Measurements from ENCODE around the gene UBTF. TPM values are rescaled to one million over a fixed set of nuclear protein-coding genes. Genes with fewer than 3 reads are reported as not detected.

UBTF gene
- total and polyA plus RNA-seq, 8 donors = 25.5 to 198 (median 37.3) TPM

DNA sequence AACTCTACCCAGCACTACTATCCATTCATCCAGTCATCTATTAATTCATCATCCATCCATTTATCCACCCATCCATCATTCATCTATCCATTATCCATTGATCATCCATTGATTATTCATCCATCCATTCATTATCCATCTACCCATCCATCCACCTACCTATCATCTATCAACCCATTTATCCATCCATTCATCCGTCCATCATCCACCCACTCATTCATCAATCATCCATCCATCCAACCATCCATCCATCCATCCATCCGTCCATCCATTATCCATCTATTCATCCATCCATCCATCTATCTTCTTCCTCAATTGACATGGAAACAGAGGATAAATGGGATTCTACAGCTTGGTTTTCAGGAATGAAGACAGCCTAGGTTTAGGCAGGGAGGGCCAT lies 36.4 kb upstream of the UBTF start:
- peaks cover 0 to 8% (median 0%) of the 10 kb centered on the region in 3 donors for H3K27me3 ChIP-seq
- H3K4me1 ChIP-seq = no peaks in the 10 kb centered on the region
- intact Hi-C loops (cut with DNase I; ENCODE audit: low total_unique reads) = no loop called here
- no peaks in the 10 kb centered on the region for H3K9me3 ChIP-seq
- WGBS, 5 donors = 86 to 96% (median 88%) methylated on average over 2 of the region's 2 CpGs
- no peak overlapping the region for H3K27ac ChIP-seq
- H3K4me3 ChIP-seq = no peak overlapping the region
- TF ChIP-seq, protein P1, sequence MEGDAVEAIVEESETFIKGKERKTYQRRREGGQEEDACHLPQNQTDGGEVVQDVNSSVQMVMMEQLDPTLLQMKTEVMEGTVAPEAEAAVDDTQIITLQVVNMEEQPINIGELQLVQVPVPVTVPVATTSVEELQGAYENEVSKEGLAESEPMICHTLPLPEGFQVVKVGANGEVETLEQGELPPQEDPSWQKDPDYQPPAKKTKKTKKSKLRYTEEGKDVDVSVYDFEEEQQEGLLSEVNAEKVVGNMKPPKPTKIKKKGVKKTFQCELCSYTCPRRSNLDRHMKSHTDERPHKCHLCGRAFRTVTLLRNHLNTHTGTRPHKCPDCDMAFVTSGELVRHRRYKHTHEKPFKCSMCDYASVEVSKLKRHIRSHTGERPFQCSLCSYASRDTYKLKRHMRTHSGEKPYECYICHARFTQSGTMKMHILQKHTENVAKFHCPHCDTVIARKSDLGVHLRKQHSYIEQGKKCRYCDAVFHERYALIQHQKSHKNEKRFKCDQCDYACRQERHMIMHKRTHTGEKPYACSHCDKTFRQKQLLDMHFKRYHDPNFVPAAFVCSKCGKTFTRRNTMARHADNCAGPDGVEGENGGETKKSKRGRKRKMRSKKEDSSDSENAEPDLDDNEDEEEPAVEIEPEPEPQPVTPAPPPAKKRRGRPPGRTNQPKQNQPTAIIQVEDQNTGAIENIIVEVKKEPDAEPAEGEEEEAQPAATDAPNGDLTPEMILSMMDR (IDR thresholded peaks at IDR 0.05) = no peak
- no peak for TF ChIP-seq POLR2AphosphoS5 (IDR thresholded peaks at IDR 0.05)
- TF ChIP-seq EP300 (IDR thresholded peaks at IDR 0.05) = no peak
- TF ChIP-seq POLR2A (IDR thresholded peaks at IDR 0.05) = no peak
- no peaks in the 10 kb centered on the region for H3K36me3 ChIP-seq
- no peak for DNase-seq

DNA sequence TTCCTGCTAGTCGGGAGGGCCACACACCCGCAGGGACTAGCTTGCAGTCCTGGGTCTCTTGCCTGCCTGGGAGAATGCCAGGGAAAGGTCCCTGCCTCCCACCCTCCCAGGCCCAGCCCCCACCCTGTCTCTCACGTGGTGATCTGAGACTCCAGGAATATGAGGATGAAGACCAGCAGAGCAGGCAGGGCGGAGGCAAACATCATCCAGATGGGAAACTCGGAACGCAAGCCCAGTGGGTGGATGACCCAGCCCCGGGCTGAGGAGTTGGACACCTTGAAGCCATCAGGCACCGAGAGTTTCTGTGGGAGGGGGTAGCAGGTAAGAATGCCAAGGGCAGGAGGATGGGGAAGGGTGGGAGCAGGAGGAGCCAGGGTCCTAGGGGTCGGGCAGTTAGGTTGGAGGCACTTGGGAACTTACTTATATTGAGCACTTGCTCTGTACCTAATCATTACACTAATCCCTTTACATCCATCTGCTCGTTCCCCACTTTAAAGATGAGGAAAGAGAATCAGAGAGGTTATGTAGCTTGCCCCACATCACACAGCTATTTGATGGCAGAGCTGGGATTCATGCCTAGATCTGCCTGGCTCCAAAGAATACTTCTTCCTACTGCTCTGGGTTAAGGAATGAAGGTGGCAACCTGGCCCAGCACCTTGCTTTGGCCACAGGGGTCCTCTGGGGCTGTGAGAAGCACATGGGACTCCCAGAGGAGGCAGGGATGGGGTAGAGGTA lies 35.1 kb upstream of the UBTF start:
- WGBS, 5 donors = 52 to 66% (median 60%) methylated on average over 10 of the region's 10 CpGs
- H3K36me3 ChIP-seq = no peaks in the 10 kb centered on the region
- intact Hi-C loops (cut with DNase I; ENCODE audit: low total_unique reads) = no loop called here
- no peaks in the 10 kb centered on the region for H3K4me1 ChIP-seq
- TF ChIP-seq, protein P1 (IDR thresholded peaks at IDR 0.05) = no peak
- no peak for DNase-seq
- no peak overlapping the region for H3K27ac ChIP-seq
- H3K9me3 ChIP-seq = no peaks in the 10 kb centered on the region
- no peak overlapping the region for H3K4me3 ChIP-seq
- peaks cover 0 to 8% (median 0%) of the 10 kb centered on the region in 3 donors for H3K27me3 ChIP-seq

DNA sequence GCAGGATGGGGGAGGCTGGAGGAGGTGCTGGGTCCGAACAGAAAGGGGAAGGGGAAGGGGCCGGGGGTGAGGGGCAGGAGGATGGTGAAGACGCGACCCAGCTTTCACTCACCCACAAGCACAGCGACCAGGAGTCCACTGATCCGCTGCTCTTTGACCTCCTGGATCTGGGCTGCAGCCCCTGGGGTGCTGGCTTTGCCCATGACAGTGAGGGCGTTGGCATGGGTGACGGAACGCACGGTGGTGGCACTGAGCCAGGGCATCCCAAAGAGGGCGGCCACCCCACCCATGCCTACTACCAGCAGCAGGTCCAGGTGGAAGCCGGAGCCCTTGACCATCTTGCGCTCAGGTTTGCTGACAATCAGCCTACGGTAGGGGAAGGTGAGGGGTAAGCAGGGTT lies 33.5 kb upstream of the UBTF start:
- H3K36me3 ChIP-seq = no peaks in the 10 kb centered on the region
- H3K4me3 ChIP-seq = no peak overlapping the region
- no peak for TF ChIP-seq EP300 (IDR thresholded peaks at IDR 0.05)
- no peak for TF ChIP-seq POLR2A (IDR thresholded peaks at IDR 0.05)
- no peak for TF ChIP-seq POLR2AphosphoS5 (IDR thresholded peaks at IDR 0.05)
- TF ChIP-seq, protein P1 (IDR thresholded peaks at IDR 0.05) = no peak
- H3K9me3 ChIP-seq = no peaks in the 10 kb centered on the region
- no peak overlapping the region for H3K27ac ChIP-seq
- WGBS, 5 donors = 66 to 76% (median 70%) methylated on average over 13 to 14 of the region's 14 CpGs
- H3K27me3 ChIP-seq = peaks cover 0 to 8% (median 0%) of the 10 kb centered on the region in 3 donors
- peaks cover 0 to 4% (median 1%) of the 10 kb centered on the region in 4 donors for H3K4me1 ChIP-seq
- intact Hi-C loops (cut with DNase I; ENCODE audit: low total_unique reads) = no loop called here
- DNase-seq = no peak

DNA sequence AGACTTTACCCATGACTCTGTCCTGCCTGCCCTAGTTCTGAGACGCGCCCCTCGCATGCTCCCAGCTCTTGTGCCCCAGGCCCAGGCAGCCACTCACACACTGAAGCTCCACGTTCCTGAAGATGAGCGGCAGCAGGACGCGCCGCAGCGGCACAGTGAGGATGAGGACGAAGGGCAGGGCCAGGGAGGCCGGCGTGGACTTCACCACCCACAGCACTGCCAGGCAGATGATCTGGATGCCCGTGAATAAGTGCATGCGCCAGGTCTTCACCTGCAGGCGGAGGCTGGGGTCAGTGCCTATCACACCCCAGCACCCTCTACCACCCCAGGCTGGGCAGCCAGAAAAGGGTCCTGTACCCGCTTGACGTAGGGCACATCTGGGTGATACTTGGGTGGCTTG lies 31.6 kb upstream of the UBTF start:
- intact Hi-C loops (cut with DNase I; ENCODE audit: low total_unique reads) = no loop called here
- no peak for DNase-seq
- Histone ChIP-seq H3K9me3 (no peaks in the 10 kb centered on the region), H3K4me3 (no peak overlapping the region), H3K4me1 (peaks cover 16 to 23% (median 19%) of the 10 kb centered on the region in 4 donors), H3K27me3 (peaks cover 0 to 8% (median 0%) of the 10 kb centered on the region in 3 donors), H3K27ac (no peak overlapping the region), H3K36me3 (no peaks in the 10 kb centered on the region)
- 90 to 95% (median 93%) methylated on average over 17 of the region's 17 CpGs for WGBS, 5 donors
- TF ChIP-seq POLR2A (IDR thresholded peaks at IDR 0.05) = no peak
- TF ChIP-seq POLR2AphosphoS5 (IDR thresholded peaks at IDR 0.05) = no peak
- no peak for TF ChIP-seq EP300 (IDR thresholded peaks at IDR 0.05)
- TF ChIP-seq, protein P1 (IDR thresholded peaks at IDR 0.05) = no peak
